ENCODE measurements around the gene NPAT. TPM values are rescaled to one million over a fixed set of nuclear protein-coding genes. Genes with fewer than 3 reads are reported as not detected.

NPAT gene
- total RNA-seq, result 10.0 and 14.1 TPM in 2 replicates

GRCh38 chr11:108222574-108223347 lies at the start of gene NPAT, which contains the start of gene ATM:
NPAT (minus strand) TSS chr11:108222638; CDS start chr11:108222536, 102 bp downstream.
ATM (plus strand) TSS chr11:108223067; CDS start chr11:108227625, 4,558 bp downstream.

GRCh38 chr11:108121274-108122155 lies 100.9 kb downstream of the NPAT start, which contains the start of gene ACAT1:
ACAT1 (plus strand) TSS chr11:108121567; CDS start chr11:108121607, 40 bp downstream.

Other genes with a start within 250 kb of the NPAT start
- 14.6 and 18.1 TPM in 2 replicates for gene CUL5, start 213.7 kb downstream of the NPAT start, total RNA-seq
- 67.6 and 181 TPM in 2 replicates for gene ACAT1, start 101.1 kb downstream of the NPAT start, total RNA-seq
- 32.3 and 46.7 TPM in 2 replicates for gene ATM, start 429 bp upstream of the NPAT start, total RNA-seq
- gene C11orf65, start 244.9 kb upstream of the NPAT start, total RNA-seq, result 0.52 and 1.0 TPM in 2 replicates